ENCODE results near the gene KCNQ1. TPM values are rescaled to one million over a fixed set of nuclear protein-coding genes. Genes with fewer than 3 reads are reported as not detected.
A peak's percentile ranks its signal among the peaks of the same experiment; 100 is the strongest.

KCNQ1 gene
- polyA plus RNA-seq, 5 donors = 6.2 to 11.5 (median 8.5) TPM

GRCh38 chr11:2441171-2441570, 3.6 kb upstream of the KCNQ1 start:
- DNase-seq = no peak

- no peak for DNase-seq
These were observed 2.2 kb upstream of the KCNQ1 start for GRCh38 chr11:2442589-2442988.

GRCh38 chr11:2443406-2443805, 1.4 kb upstream of the KCNQ1 start:
- no peak for DNase-seq

- DNase-seq = no peak
These were observed 657 bp upstream of the KCNQ1 start, which contains the start of gene TRPM5 for GRCh38 chr11:2443881-2444820. Gene TRPM5 (minus strand): TSS chr11:2444514. CDS start chr11:2423036, 21,478 bp downstream.

- DNase-seq = no peak
These were observed 1.1 kb downstream of the KCNQ1 start for GRCh38 chr11:2445746-2446551.

- no peak for DNase-seq
These were observed 1.9 kb downstream of the KCNQ1 start for GRCh38 chr11:2446590-2447252.

GRCh38 chr11:2447253-2447950, 2.6 kb downstream of the KCNQ1 start:
- DNase-seq = no peak

- no peak for DNase-seq
These were observed 3.3 kb downstream of the KCNQ1 start for GRCh38 chr11:2447951-2448650.

- DNase-seq = no peak
These were observed 4.1 kb downstream of the KCNQ1 start for GRCh38 chr11:2448661-2449547.

GRCh38 chr11:2449548-2450320, 4.9 kb downstream of the KCNQ1 start:
- no peak for DNase-seq

GRCh38 chr11:2450321-2451041, 5.7 kb downstream of the KCNQ1 start:
- no peak for DNase-seq

GRCh38 chr11:2451336-2451735, 6.5 kb downstream of the KCNQ1 start:
- DNase-seq = no peak

GRCh38 chr11:2451916-2452315, 7.1 kb downstream of the KCNQ1 start:
- no peak for DNase-seq

GRCh38 chr11:2452321-2453012, 7.7 kb downstream of the KCNQ1 start:
- DNase-seq = peak; percentile 73 to 81

- DNase-seq = no peak
These were observed 8.6 kb downstream of the KCNQ1 start for GRCh38 chr11:2453436-2453835.

GRCh38 chr11:2458321-2458720, 13.5 kb downstream of the KCNQ1 start:
- no peak for DNase-seq

- DNase-seq = no peak
These were observed 14.4 kb downstream of the KCNQ1 start for GRCh38 chr11:2459016-2459725.

Data from right lung (tissue), 5 donors.